ENCODE results near the gene NEK6.

NEK6 gene

DNA sequence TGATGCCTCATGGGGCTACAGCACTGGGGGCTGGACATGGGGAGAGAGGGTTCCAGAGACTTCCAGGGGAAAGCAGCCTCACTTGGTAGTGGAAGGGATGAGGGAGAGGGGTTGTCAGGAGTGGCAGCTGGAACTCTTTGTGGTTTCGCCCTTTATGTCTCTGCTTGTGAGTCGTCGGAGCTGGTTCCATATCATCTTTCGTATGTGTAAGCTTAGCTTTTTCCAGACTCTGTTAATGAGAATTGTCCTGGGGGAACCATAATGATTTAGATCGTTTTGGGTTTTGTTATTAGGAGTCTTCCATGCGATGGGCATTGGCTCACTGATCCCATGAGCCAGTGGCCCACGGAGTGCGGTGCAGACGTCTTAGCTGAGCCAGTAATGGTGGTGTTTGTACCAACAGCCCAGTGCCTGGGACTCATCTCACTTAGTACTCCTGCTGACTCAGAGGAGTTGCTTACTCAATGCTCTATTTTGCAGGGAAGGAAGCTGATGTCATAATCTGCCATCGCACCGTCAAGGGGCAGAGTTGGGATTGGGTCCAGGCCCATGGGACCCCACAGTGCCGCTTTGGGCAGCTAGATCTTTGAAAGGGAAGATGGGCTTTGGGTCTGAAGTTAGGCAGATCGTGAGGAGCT lies 48.5 kb downstream of the NEK6 start:
- H3K27ac ChIP-seq (ENCODE audit: low read length): no peak overlapping the region
- no peaks in the 10 kb centered on the region for H3K36me3 ChIP-seq (ENCODE audit: control insufficient read depth, insufficient read depth, low read length)
- H3K4me3 ChIP-seq (ENCODE audit: low read length): no peak overlapping the region
- no CpG with 5 or more reads among the region's 13 CpGs for WGBS (ENCODE audit: insufficient coverage, insufficient read length)
- peaks cover 2% of the 10 kb centered on the region; the same call in 1 of the 2 replicates for H3K4me1 ChIP-seq (ENCODE audit: control insufficient read depth, insufficient read depth, low read length)
- H3K27me3 ChIP-seq (ENCODE audit: control insufficient read depth, insufficient read depth, low read length): no peaks in the 10 kb centered on the region
- no peak for DNase-seq (ENCODE audit: low read depth, low spot score)
- no peaks in the 10 kb centered on the region for H3K9me3 ChIP-seq (ENCODE audit: control insufficient read depth, insufficient read depth, low read length)

DNA sequence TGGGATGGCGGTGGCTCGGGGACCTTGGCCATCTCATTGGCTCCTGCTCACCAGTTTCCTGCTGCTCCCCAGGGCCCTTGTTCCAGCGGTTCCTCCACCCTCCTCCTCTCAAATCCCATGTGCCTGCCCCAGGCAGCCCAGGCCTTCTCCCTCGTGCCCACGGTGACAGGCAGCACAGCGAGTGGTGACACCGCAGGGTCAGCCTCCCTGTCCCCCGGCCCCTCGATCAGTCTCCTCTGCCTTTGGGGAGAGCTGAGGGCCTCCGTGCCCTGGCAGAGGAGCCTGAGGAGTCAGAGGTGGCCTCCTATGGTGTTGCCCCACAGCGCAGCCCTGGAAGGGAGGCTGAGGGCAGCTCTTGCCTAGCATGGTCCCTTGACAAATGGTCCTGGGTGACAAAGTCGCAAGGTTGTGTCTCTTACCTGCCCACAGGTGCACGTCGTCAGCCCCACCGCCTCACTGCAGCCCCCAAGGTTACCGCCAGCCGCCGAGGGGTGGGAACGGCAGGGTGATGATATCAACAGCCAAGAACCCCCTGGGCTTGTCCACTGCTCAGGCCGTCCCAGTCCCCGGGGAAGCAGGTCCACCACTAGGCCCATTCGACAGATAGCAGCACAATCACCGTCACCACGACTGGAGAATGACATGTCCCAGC lies 49.8 kb downstream of the NEK6 start:
- no CpG with 5 or more reads among the region's 24 CpGs for WGBS (ENCODE audit: insufficient coverage, insufficient read length)
- Histone ChIP-seq H3K36me3 (ENCODE audit: control insufficient read depth, insufficient read depth, low read length) (no peaks in the 10 kb centered on the region), H3K9me3 (ENCODE audit: control insufficient read depth, insufficient read depth, low read length) (no peaks in the 10 kb centered on the region), H3K4me3 (ENCODE audit: low read length) (no peak overlapping the region), H3K4me1 (ENCODE audit: control insufficient read depth, insufficient read depth, low read length) (peaks cover 2% of the 10 kb centered on the region; the same call in 1 of the 2 replicates), H3K27me3 (ENCODE audit: control insufficient read depth, insufficient read depth, low read length) (no peaks in the 10 kb centered on the region), H3K27ac (ENCODE audit: low read length) (no peak overlapping the region)
- DNase-seq (ENCODE audit: low read depth, low spot score): no peak

DNA sequence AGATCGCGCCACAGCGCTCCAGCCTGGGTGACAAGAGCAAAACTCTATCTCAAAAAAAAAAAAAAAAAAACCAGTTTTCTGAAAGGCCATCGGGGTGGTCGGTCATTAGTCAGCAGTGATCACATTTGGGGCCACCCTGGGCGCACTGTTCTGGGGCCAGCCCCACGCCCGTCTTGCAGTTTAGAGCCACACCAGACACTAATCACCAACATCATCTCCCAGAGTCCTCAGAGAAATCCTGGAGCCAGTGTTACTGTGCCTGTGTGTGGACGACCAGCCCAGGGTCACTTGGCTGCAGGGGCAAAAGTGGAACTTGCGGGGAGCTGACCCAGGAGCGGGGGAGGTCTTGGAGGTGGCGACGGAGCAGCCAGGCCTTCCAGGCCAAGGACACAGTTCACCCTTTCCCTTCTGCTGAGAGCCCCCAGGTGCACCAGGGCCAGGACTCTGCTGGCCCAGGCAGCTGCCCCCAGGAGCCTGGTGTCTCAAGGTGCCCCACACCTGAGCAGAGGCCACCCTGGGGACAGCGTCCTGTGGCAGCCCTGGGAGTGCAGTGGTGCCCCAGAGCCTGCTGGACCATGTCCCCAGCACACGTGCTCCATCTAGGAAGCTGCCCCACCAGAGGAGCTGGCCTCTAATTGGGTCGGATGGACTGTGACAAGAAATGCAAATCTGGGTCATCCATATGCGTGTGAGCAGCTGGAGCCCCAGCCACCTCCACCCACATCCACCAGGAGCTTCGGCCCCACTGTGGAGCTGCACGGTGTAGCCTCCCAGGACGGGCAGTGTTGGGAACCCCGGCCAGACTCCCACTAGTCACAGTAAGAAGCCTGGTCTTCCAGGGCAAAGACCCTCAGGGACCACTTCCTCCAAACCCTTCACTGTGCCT lies 51.1 kb downstream of the NEK6 start:
- Histone ChIP-seq H3K4me1 (ENCODE audit: control insufficient read depth, insufficient read depth, low read length) (peaks cover 2% of the 10 kb centered on the region; the same call in 1 of the 2 replicates), H3K9me3 (ENCODE audit: control insufficient read depth, insufficient read depth, low read length) (no peaks in the 10 kb centered on the region), H3K27ac (ENCODE audit: low read length) (no peak overlapping the region), H3K27me3 (ENCODE audit: control insufficient read depth, insufficient read depth, low read length) (no peaks in the 10 kb centered on the region), H3K36me3 (ENCODE audit: control insufficient read depth, insufficient read depth, low read length) (no peaks in the 10 kb centered on the region), H3K4me3 (ENCODE audit: low read length) (no peak overlapping the region)
- no CpG with 5 or more reads among the region's 21 CpGs for WGBS (ENCODE audit: insufficient coverage, insufficient read length)
- no peak for DNase-seq (ENCODE audit: low read depth, low spot score)

DNA sequence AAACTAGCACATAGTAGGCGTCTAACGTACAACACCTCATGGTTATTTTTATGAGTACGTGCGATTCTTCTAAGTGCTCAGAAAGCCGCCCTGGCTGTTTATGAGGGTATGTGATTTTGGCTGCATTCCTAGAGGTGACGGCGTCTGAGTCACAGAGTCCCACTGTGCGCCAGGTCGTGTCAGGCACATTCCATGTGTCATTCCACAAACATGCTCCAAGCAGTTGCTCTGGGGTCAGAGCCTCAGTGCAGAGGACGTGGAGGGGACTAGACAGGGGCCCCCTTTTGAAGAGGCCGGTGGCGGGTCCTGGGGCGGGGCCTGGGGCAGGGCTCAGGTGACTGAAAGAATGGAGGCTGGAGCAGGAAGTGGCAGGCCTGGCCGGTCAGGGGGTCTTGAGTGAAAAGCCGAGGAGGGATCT lies 51.9 kb downstream of the NEK6 start:
- WGBS (ENCODE audit: insufficient coverage, insufficient read length): no CpG with 5 or more reads among the region's 15 CpGs
- H3K36me3 ChIP-seq (ENCODE audit: control insufficient read depth, insufficient read depth, low read length): no peaks in the 10 kb centered on the region
- no peaks in the 10 kb centered on the region for H3K9me3 ChIP-seq (ENCODE audit: control insufficient read depth, insufficient read depth, low read length)
- no peak for DNase-seq (ENCODE audit: low read depth, low spot score)
- no peaks in the 10 kb centered on the region for H3K27me3 ChIP-seq (ENCODE audit: control insufficient read depth, insufficient read depth, low read length)
- peaks cover 2% of the 10 kb centered on the region; the same call in 1 of the 2 replicates for H3K4me1 ChIP-seq (ENCODE audit: control insufficient read depth, insufficient read depth, low read length)
- no peak overlapping the region for H3K4me3 ChIP-seq (ENCODE audit: low read length)
- H3K27ac ChIP-seq (ENCODE audit: low read length): no peak overlapping the region

DNA sequence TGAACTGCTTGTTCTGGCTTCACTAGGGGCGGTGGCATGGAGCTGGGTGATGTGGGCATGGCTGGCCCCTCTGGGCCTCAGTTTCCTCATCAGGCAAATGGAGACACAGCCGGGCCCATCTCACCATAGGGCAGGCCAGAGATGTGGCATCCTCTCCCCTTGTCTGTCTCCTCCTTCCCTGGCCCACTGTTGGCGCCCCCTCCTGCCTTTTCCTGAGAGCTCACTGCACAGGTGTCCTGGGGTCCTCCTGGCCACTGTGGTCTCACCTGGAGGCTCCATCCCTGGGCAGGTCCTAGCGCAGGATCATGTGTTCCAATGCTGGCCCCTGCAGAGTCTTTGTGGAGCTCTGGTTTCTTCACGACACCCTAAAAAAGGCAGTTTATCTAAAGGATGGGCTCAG lies 53.5 kb downstream of the NEK6 start:
- DNase-seq (ENCODE audit: low read depth, low spot score): no peak
- Histone ChIP-seq H3K4me3 (ENCODE audit: low read length) (no peak overlapping the region), H3K36me3 (ENCODE audit: control insufficient read depth, insufficient read depth, low read length) (no peaks in the 10 kb centered on the region), H3K9me3 (ENCODE audit: control insufficient read depth, insufficient read depth, low read length) (no peaks in the 10 kb centered on the region), H3K4me1 (ENCODE audit: control insufficient read depth, insufficient read depth, low read length) (peaks cover 2% of the 10 kb centered on the region; the same call in 1 of the 2 replicates), H3K27me3 (ENCODE audit: control insufficient read depth, insufficient read depth, low read length) (no peaks in the 10 kb centered on the region), H3K27ac (ENCODE audit: low read length) (no peak overlapping the region)
- WGBS (ENCODE audit: insufficient coverage, insufficient read length): no CpG with 5 or more reads among the region's 5 CpGs

DNA sequence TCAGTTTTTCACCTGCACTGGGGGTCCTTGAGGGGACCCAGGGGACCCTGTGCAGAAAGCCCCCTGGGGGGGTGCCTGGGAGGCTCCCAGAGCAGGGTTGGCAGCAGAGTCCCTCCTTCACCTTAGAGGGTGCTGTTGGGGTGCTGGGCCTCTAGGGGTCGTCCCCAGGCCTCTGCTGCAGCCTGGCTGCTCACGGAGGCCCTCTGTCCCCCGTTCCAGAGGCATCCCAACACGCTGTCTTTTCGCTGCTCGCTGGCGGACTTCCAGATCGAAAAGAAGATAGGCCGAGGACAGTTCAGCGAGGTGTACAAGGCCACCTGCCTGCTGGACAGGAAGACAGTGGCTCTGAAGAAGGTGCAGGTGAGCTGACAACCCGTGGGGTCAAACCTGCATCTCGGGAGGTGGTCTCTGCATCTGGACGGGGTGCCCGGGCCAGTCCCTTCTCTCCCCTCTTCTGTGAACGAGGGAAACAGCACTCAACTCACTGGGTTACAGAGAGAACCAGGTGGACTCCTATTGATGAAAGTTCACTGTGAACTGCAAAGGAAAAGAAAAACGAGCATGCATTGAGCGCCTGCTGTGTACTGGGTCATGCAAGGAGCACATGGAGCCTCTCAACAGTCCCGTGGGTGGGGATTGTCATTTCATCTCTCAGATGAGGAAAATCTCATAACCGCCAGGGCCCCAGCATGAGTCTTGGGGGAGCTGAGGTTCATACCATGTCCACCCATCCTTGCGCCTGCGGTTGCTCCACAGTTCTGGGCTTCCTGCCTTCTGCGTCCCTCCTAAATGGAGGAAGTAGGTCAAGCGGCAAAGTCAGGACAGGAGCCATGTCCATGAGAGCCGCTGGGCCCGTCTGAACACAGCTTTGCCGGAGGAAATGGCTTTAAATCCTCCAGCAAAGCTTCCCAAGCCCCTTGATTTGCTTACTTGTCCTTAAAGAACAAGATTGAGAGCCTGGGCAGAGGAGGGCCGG lies 54.8 kb downstream of the NEK6 start:
- H3K4me1 ChIP-seq (ENCODE audit: control insufficient read depth, insufficient read depth, low read length): peaks cover 2% of the 10 kb centered on the region; the same call in 1 of the 2 replicates
- no peaks in the 10 kb centered on the region for H3K36me3 ChIP-seq (ENCODE audit: control insufficient read depth, insufficient read depth, low read length)
- H3K4me3 ChIP-seq (ENCODE audit: low read length): no peak overlapping the region
- no CpG with 5 or more reads among the region's 27 CpGs for WGBS (ENCODE audit: insufficient coverage, insufficient read length)
- DNase-seq (ENCODE audit: low read depth, low spot score): no peak
- no peak overlapping the region for H3K27ac ChIP-seq (ENCODE audit: low read length)
- H3K27me3 ChIP-seq (ENCODE audit: control insufficient read depth, insufficient read depth, low read length): no peaks in the 10 kb centered on the region
- no peaks in the 10 kb centered on the region for H3K9me3 ChIP-seq (ENCODE audit: control insufficient read depth, insufficient read depth, low read length)

DNA sequence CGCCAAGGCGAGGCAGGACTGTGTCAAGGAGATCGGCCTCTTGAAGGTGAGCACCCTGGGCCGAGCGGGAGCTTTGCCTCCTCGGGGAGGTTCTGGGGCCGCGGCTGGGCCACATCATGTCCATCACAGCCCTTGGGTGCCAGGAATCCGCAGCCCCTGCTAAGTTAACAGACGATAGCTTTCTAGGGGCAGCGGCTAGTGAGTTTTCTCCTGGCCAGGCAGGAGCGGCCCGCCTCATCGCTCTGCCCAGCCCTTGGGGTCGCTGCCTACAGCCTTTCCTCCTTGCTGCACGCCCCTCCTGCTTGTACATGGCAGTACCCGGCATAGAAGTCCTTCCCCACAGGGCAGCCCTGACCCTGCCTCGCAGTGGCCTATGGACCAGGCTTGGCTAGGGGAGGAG lies 56.2 kb downstream of the NEK6 start:
- Histone ChIP-seq H3K27me3 (ENCODE audit: control insufficient read depth, insufficient read depth, low read length) (no peaks in the 10 kb centered on the region), H3K27ac (ENCODE audit: low read length) (no peak overlapping the region), H3K4me1 (ENCODE audit: control insufficient read depth, insufficient read depth, low read length) (peaks cover under 1% of the 10 kb centered on the region; the same call in 1 of the 2 replicates), H3K9me3 (ENCODE audit: control insufficient read depth, insufficient read depth, low read length) (no peaks in the 10 kb centered on the region), H3K4me3 (ENCODE audit: low read length) (no peak overlapping the region), H3K36me3 (ENCODE audit: control insufficient read depth, insufficient read depth, low read length) (no peaks in the 10 kb centered on the region)
- WGBS (ENCODE audit: insufficient coverage, insufficient read length): no CpG with 5 or more reads among the region's 18 CpGs
- no peak for DNase-seq (ENCODE audit: low read depth, low spot score)

DNA sequence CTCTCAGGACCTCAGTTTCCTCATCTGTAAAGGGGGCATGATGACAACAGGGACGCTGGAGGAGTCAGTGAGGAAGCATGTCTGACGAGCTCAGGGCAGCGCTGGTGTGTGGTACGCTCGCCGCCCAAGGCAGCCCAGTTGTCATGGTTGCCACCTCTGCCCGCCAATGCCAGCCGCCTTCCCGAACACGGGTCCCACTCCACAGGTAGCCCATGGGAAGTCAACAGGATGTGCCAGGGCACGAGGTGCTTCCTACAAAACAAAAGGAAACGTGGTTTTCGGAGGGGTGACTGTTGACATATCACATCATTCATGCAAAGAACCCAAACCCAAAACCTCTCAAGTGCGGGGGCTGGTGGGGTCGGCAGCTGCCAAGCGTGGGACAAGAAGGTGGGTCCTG lies 58.1 kb downstream of the NEK6 start:
- no peak for DNase-seq (ENCODE audit: low read depth, low spot score)
- WGBS (ENCODE audit: insufficient coverage, insufficient read length): no CpG with 5 or more reads among the region's 16 CpGs
- H3K36me3 ChIP-seq (ENCODE audit: control insufficient read depth, insufficient read depth, low read length): no peaks in the 10 kb centered on the region; the same call in 1 of the 2 replicates

DNA sequence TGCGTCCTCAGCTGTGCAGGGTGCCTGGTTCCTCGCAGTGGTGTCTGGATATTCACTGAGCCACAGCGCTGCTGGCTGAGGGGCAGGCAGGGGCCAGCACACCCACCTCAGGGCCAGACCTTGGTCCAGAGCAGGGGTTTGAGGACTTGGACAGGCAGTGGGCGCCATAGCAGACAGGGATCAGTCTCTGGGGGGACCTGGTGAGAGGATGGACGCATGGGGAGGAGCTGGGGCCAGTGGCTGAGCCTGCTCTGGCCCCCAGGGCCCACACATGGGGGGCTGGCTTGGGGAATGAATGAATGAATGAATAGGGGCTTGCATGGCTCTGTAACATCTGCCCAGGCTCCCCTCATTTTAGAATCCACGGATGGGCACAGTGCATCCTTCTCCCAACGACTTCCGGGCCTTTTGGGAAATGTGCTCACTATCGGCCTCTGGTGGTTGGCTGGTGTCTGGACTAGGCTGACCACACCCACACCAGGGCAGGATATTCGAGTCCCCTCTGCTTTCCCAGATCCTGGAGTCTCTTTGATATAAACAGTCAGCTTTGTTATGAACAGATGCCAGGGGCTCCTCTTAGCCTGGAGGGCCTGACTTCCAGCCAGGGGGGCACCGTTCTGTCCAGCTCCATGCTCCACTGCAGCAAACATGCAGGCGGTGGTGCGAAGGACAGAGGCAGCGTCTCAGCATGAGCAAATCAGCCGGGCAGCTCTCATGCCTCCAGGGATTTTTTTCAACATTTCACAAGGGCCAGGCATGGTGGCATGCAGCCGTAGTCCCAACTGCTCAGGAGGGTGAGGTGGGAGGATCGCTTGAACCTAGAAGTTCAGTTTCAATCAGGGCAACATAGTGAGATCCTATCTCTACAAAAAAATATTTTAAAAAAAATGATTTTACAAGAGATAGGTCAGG lies 62.6 kb downstream of the NEK6 start:
- Histone ChIP-seq H3K27me3 (ENCODE audit: control insufficient read depth, insufficient read depth, low read length) (no peaks in the 10 kb centered on the region), H3K4me3 (ENCODE audit: low read length) (no peak overlapping the region), H3K9me3 (ENCODE audit: control insufficient read depth, insufficient read depth, low read length) (no peaks in the 10 kb centered on the region), H3K27ac (ENCODE audit: low read length) (no peak overlapping the region), H3K4me1 (ENCODE audit: control insufficient read depth, insufficient read depth, low read length) (no peaks in the 10 kb centered on the region), H3K36me3 (ENCODE audit: control insufficient read depth, insufficient read depth, low read length) (no peaks in the 10 kb centered on the region; the same call in 1 of the 2 replicates)
- DNase-seq (ENCODE audit: low read depth, low spot score): peak; percentile 54
- no CpG with 5 or more reads among the region's 17 CpGs for WGBS (ENCODE audit: insufficient coverage, insufficient read length)

More for the DNA sequence above, 58.1 kb downstream of the NEK6 start:
- H3K9me3 ChIP-seq (ENCODE audit: control insufficient read depth, insufficient read depth, low read length): no peaks in the 10 kb centered on the region
- H3K27me3 ChIP-seq (ENCODE audit: control insufficient read depth, insufficient read depth, low read length): no peaks in the 10 kb centered on the region
- no peak overlapping the region for H3K4me3 ChIP-seq (ENCODE audit: low read length)
- H3K27ac ChIP-seq (ENCODE audit: low read length): no peak overlapping the region
- H3K4me1 ChIP-seq (ENCODE audit: control insufficient read depth, insufficient read depth, low read length): no peaks in the 10 kb centered on the region

All from iPS DF 6.9 (cell line).